SU-DHL-6 (cell line): ENCODE data around the gene CD300A.

ENCODE experiments used
- H2AFZ ChIP-seq: fragments of 200-600 bp; sonication (generic); 2 replicates; pipeline ENCODE4 v1.6.1; 2014; ENCODE audit warnings: low read depth, mild to moderate bottlenecking, moderate library complexity, mixed read lengths, antibody characterized with exemption, low read length; ENCODE audit not compliant: severe bottlenecking
- H3F3A ChIP-seq: fragments of 200-600 bp; shearing (Covaris generic); 2 replicates; pipeline ENCODE4 v1.6.0; 2016; ENCODE audit warnings: antibody characterized with exemption, mild to moderate bottlenecking; ENCODE audit not compliant: insufficient read depth
- H3K27ac ChIP-seq: fragments of 200-600 bp; sonication (generic); 2 replicates; pipeline ENCODE4 v1.5.1; 2016; ENCODE audit warnings: low read depth, mild to moderate bottlenecking, low read length, moderate library complexity, mixed read lengths
- H3K27me3 ChIP-seq: fragments of 200-600 bp; sonication (generic), shearing (Covaris generic); 2 replicates; pipeline ENCODE4 v1.6.0; 2014; ENCODE audit warnings: mild to moderate bottlenecking, low read length
- H3K36me3 ChIP-seq: fragments of 200-600 bp; sonication (generic); 2 replicates; pipeline ENCODE4 v1.6.1; 2014; ENCODE audit warnings: mild to moderate bottlenecking, low read length, mixed read lengths
- H3K4me2 ChIP-seq: fragments of 300-600, 200-600 bp; shearing (Covaris generic), sonication (generic); 2 replicates; pipeline ENCODE4 v1.6.0; 2014; ENCODE audit warnings: low read length, low read depth, mild to moderate bottlenecking; ENCODE audit not compliant: poor library complexity, severe bottlenecking
- H3K4me3 ChIP-seq: fragments of 200-600 bp; sonication (generic); 2 replicates; pipeline ENCODE4 v1.5.1; 2014; ENCODE audit warnings: antibody characterized with exemption, low read length, mild to moderate bottlenecking, mixed read lengths; ENCODE audit not compliant: insufficient read depth, poor library complexity, severe bottlenecking
- H3K79me2 ChIP-seq: fragments of 200-600 bp; sonication (generic); 2 replicates; pipeline ENCODE4 v1.6.1; 2014; ENCODE audit warnings: mild to moderate bottlenecking, low read length, moderate library complexity; ENCODE audit not compliant: insufficient read depth
- H3K9ac ChIP-seq: fragments of 200-600 bp; sonication (generic); 2 replicates; pipeline ENCODE4 v1.7.0; 2014; ENCODE audit warnings: mild to moderate bottlenecking, low read length
- H3K9me2 ChIP-seq: fragments of 200-600 bp; sonication (generic); replicated peaks from 2 replicates; pipeline ENCODE4 v1.6.1; 2014; ENCODE audit warnings: low read length; ENCODE audit not compliant: insufficient read depth
- H3K9me3 ChIP-seq: fragments of 200-600 bp; sonication (generic); 2 replicates; pipeline ENCODE4 v1.6.1; 2014; ENCODE audit warnings: low read length, mixed read lengths; ENCODE audit not compliant: insufficient read depth
- H4K20me1 ChIP-seq: fragments of 200-600 bp; sonication (generic); 2 replicates; pipeline ENCODE4 v1.6.1; 2014; ENCODE audit warnings: low read depth, mild to moderate bottlenecking, antibody characterized with exemption, low read length, moderate library complexity, mixed read lengths
- CTCF ChIP-seq: fragments of 200-600 bp; sonication (generic); IDR thresholded peaks from one replicate; pipeline ENCODE4 v1.5.1; 2017; ENCODE audit warnings: antibody characterized with exemption, mild to moderate bottlenecking, low read length, moderate library complexity; ENCODE audit not compliant: insufficient read depth, poor library complexity, severe bottlenecking
- EZH2phosphoT487 ChIP-seq: fragments of 200-600 bp; sonication (generic), shearing (Covaris generic); conservative IDR thresholded peaks from 2 replicates; pipeline ENCODE4 v1.6.1; 2018; ENCODE audit warnings: mild to moderate bottlenecking, antibody characterized with exemption, low read length, moderate library complexity, mixed read lengths

The CD300A gene

GRCh38 chr17:74520790-74521480 is 54.5 kb downstream of the CD300A start:
- TF ChIP-seq CTCF (no peak), EZH2phosphoT487 (no peak)
- H3F3A ChIP-seq: no peaks in the 10 kb centered on the region
- no peak overlapping the region for H2AFZ ChIP-seq
- no peaks in the 10 kb centered on the region for H3K79me2 ChIP-seq
- H3K36me3 ChIP-seq: no peaks in the 10 kb centered on the region
- no peak overlapping the region for H3K27ac ChIP-seq
- no peaks in the 10 kb centered on the region for H3K9me2 ChIP-seq
- no peak overlapping the region for H3K4me2 ChIP-seq
- no peaks in the 10 kb centered on the region for H4K20me1 ChIP-seq
- no peak overlapping the region for H3K4me3 ChIP-seq
- no peak overlapping the region for H3K9ac ChIP-seq
- peaks cover 5% of the 10 kb centered on the region; the same call in 1 of the 2 replicates for H3K9me3 ChIP-seq
- no peaks in the 10 kb centered on the region for H3K27me3 ChIP-seq

- Histone ChIP-seq H3K79me2 (no peaks in the 10 kb centered on the region), H3K4me2 (no peak overlapping the region), H2AFZ (no peak overlapping the region), H4K20me1 (no peaks in the 10 kb centered on the region), H3K9me3 (peaks cover 5% of the 10 kb centered on the region; the same call in 1 of the 2 replicates), H3K4me3 (no peak overlapping the region), H3K9ac (no peak overlapping the region), H3F3A (no peaks in the 10 kb centered on the region), H3K27me3 (no peaks in the 10 kb centered on the region), H3K27ac (no peak overlapping the region), H3K9me2 (no peaks in the 10 kb centered on the region), H3K36me3 (no peaks in the 10 kb centered on the region)
- TF ChIP-seq CTCF (no peak), EZH2phosphoT487 (no peak)
Measured at GRCh38 chr17:74521701-74522201, 55.3 kb downstream of the CD300A start.

GRCh38 chr17:74522381-74523105 is 56.1 kb downstream of the CD300A start:
- Histone ChIP-seq H3K9ac (no peak overlapping the region), H3F3A (no peaks in the 10 kb centered on the region), H3K4me2 (no peak overlapping the region), H3K36me3 (no peaks in the 10 kb centered on the region), H3K27ac (no peak overlapping the region), H3K9me3 (peaks cover 5% of the 10 kb centered on the region; the same call in 1 of the 2 replicates), H4K20me1 (no peaks in the 10 kb centered on the region), H3K79me2 (no peaks in the 10 kb centered on the region), H3K9me2 (no peaks in the 10 kb centered on the region), H3K27me3 (no peaks in the 10 kb centered on the region), H2AFZ (no peak overlapping the region), H3K4me3 (no peak overlapping the region)
- TF ChIP-seq CTCF (no peak), EZH2phosphoT487 (no peak)
